ENCODE results near the gene NTM.

NTM gene

DNA sequence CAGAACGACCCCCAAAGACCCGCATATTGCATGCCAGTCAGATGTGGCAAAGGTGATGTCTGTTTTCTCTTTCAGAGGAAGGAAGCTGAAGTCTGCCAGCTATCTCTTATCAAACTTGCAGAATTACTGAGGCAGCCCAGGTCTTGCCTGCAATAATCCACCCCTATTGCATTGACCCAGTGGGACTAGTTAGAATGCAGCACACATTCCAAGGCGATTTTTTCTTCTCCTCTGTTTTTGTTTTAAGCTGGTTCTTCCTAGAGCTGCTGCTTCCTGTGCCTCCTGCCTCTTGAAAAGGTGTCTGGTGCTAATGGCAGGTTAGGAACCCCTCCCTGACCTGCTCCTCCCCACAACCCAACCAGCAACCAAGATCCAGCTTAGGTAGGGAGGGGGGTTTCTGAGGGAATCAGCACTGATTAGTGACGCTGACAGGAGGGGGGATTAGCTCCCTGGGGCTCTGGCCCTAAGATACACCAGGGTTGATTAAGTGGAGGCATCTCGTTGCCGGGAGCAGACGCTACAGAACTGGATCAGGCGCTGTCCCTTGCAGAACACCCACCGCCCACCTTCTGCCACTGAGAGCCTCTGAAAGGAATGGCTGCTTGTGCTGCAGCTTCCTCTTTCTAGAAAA, 2.8 kb downstream of the NTM start:
- no peak for DNase-seq

DNA sequence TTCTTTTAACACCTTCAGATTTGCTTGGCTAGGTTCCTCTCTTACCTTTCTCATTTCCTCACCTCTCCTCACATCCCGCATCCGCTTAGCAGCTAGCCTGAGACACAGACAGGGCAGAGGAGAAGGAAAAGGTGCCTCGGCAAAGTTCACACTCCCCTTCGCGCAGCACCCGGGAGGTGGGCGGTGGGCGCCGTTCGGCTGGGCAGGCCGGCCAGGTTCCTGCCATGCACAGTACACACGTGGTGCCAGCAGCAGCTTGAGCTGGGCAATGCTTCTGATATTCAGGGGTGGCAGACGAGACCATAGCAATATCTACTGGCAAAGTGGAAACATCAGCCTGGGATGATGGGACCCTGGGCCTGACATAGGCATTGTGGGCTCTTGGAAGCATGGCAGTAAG, 3.3 kb downstream of the NTM start:
- no peak for DNase-seq

DNA sequence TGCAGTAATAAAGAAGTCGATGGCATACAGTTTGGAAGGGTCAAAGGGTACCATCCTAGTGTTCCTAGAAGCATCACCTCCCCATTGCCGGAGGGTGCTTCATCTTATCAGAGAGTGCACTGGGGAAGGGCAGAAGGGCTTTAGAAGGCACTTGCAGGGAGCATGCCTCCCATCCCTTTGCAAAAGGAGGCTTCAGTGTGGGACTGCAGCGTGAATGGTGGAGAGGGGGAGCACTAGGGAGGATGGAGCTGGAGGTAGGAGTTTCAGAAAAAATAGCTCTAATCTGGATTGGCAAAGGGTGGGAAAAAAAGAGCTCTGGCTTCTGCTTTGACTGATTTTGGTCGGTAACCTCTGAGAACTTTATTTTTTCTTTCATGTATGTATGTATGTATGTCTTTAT, 5.0 kb downstream of the NTM start:
- DNase-seq = no peak

DNA sequence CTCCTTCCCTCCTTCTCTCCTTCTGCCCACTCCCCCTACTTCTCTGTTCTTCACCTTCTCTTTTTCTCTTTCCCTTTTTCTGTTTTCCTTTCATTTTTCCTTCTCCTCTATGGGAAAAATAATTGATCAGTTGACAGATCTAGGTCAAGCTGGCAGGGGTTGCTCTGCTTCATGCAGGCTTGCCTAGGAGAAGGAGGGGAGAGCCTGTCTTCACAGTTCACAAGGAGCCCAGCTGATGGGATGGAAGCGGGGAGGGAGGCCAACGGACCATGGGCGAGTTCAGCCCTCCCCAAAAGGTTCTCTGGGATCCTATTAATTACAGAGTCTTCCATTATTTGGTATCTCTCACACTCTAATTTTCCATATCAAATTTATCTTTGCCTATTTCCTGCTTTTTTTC, 5.5 kb downstream of the NTM start:
- peak in 3 of 56 donors; percentile 12 to 22 (median 14) for DNase-seq

DNA sequence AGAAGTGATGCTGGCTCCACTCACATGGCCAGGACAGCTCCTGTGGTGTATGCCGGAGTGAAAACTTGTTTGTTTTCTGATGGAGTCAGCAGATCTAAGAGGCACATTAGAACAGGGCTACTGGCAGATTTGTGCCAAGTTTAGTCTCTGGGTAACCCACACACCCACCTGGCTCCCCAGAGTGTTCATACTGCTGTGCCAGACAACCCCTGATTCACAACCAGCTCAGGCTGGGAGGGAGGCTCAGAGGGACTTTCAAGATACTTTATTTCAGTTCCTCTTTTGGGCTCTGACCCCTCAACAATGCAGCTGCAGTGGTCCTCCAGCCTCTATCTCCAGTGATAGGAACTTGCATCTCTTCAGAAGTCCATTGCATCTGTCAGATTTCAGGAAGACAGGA, 8.5 kb downstream of the NTM start:
- no peak for DNase-seq

DNA sequence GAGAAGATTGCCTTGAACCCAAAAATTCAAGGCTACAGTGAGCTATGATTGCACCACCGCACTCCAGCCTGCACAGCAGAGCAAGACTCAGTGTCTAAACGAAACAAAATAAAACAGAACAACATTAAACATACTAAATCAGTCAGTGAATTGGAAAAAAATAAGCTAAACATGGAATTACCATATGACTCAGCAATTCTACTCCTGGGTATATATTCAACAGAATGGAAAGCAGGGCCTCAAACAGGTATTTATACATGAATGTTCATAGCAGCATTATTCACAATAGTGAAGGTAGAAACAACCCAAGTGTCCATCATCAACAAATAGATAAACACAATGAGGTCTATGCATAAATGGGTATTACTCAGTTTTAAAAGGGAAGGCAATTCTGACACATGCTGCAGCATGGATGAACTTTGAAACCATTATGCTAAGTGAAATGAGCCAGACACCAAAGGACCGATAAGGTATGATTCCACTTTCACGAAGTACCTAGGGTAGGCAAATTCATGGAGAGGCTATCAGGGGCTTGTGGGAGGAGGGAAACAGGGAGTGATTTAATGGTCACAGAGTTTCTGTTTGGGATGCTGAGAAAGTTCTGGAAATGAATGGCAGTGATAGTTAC, 15.5 kb downstream of the NTM start:
- no peak for DNase-seq

DNA sequence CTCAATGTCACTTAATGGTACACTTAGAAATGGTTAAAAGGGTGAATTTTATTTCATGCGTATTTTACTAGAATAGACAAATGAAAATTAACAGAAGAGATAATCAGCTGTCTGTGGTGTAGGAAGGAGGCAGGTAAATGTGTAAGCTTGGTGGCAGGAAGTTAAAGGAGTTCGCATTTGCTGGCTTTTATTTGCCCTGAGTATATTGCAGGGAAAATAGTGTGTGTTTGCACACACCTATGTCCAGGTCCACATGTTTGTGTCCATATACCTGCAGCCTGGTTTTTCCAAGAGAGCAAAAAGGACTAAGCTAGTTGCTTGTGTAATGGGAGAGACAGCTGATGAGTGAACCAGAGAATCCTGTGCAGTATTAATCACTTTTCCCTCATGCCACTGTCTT, 16.0 kb downstream of the NTM start:
- no peak for DNase-seq

DNA sequence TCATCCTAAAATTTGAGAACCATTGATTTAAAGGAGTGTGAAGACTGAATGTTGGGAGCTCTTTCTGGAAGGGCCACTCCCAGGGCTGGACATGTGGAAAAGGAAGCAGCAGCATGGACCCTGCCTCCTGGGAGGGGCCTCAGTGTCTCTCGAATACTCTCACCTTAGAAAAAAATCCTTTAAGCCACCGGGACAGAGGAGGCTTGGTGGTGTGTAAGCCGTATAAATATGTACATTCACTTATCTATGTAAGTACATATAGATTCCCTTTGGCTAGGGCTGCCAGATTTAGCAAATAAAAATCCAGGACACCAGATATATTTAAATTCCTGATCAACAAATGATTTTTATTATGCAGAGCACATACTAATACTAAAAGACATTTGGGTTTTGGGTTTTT, 17.6 kb downstream of the NTM start:
- no peak for DNase-seq

DNA sequence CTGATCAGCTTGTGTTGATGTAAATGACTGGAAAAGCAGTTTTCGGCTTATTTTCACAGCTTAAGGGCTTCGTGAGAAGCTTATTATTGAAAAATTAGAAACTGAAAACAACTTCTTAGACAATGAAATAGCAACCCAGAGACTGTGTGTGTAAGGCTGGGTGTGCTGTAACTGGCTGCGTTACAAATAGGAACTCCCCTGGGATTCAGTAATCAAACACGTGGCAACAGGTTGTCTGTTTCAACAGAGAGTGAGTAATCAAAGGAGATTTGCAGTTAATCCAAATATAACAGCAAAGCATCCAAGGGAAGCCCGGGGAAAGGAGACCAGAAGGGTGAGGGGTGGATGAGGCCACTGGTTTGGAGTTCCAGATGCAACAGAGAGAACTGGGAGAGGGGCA, 19.2 kb downstream of the NTM start:
- no peak for DNase-seq

DNA sequence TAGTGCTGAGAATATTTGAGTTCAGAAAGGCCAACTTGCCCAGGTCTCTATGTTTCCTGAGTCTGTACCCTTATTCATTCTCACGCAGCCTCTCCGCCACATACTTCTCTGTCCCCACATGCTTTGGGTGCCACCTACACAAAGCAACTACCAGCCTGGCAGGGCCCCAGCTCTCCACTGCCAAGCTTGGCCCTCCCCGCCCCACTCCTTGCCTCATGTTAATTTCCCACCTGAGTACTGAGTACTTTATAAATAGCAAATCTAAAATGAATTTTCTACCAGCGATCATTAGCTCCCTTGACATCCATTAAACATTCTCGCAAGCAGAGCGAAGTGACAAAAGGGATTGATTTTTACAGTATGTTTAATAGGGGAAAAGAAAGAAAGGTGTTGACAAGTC, 20.8 kb downstream of the NTM start:
- no peak for DNase-seq

DNA sequence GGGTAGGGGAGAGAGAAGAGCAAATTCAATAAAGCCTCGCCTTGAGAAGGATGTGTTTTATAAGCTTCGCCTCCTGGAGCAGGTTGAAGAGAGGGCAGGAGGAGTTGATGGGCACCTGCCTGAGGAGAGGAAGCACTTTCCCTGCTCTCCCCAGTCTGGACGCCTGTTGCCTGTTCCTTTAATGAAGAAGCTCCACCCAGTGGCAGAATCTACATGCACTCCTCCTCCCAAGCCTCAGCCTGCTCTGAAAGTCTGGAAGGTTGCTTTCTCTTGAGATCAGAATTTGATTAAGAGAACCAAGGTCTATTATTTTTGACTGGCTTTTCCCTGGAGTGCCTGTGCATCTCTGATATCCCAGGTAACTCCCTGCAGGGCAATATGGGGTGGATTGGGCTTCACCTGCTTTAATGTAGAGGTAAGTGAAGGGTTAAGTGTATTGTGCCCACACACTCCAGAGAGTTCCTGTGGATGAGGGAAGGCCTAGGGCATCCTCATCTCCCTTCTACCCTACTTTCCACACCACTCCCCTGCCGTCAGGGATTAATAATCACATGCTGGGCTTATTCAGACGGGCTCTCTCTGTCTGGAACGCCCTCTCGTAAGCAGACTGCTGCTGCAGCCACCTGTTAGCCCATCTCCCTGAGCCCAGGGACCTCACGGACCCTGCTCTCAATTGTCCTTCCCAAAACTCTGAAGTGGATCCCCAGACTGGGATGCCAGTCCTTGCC, 22.3 kb downstream of the NTM start:
- DNase-seq = peak in 3 of 56 donors; percentile 7 to 33 (median 27)

DNA sequence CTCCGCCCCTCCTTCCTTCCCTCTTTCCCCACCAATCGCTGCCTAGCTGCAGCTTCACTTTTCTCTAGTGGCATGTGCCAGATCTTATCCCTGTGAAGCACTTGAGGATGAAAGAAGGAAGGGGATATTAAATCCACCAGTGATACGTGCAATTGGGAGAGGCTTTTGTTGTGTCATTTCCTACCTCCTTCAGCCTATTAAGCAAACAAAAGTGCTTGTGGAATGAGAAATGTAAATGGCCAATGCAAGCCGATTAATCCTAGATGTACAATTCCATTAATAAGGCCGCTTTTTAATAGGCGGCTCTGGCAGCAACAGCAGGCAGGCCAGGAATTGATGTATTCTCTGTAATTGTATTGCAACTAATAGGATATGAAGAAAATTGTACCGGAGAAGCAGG, 23.3 kb downstream of the NTM start:
- no peak for DNase-seq

DNA sequence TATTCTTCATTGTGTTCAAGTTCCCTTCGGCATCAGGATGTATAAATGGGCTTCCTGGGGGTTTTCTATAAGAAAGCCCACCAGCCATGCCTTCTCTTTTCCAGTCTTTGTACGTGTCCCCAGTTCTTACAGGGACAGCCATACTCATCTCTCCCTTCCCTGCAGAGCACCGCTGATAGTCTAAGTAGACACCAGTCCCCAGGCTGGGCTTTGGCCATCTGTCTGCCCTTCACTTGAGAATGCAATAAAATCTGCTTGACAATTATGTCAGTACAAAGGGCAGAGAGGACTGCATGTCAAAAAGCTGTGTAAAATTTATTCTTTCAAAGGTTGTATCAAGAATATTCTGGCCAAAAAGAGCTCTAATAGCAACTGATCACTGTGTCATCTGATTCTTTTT, 27.3 kb downstream of the NTM start:
- no peak for DNase-seq

DNA sequence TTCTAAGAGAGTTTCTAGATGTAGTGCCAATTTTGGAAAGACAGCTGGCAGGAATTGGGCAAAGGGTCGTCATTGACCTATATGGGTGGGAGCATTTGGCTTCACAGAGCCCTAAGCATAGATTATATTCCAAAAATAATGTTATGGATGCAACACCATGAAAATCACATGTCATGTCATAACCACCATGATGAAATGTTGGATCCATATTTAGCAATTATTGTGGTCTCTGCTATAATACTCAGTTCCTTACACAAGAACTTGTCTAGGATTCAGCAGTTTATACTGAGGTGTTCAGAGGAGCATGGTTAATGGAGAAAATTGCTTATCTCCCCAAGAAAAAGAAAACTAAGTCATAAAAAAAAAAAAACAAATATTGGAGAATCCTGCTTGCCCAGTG, 31.6 kb downstream of the NTM start:
- DNase-seq = no peak

DNA sequence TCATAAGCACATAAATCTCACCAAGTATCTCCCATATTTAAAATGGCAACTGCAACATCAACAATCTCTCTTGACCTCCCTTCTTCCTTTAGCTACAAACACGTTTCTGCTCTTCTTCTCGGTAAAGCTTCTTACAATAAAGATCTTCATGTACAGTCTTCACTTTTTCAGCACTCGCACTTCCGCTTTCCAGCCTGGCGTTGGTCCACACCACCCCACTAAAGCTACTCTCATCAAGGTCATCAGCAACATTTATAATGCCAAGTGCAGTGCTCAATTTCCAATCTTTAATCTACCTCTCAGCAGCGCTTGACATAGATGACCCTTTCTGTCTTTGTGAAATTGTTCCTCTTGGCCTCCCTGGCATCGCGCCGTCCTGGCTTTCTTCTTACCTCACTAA, 33.6 kb downstream of the NTM start:
- DNase-seq = no peak

DNA sequence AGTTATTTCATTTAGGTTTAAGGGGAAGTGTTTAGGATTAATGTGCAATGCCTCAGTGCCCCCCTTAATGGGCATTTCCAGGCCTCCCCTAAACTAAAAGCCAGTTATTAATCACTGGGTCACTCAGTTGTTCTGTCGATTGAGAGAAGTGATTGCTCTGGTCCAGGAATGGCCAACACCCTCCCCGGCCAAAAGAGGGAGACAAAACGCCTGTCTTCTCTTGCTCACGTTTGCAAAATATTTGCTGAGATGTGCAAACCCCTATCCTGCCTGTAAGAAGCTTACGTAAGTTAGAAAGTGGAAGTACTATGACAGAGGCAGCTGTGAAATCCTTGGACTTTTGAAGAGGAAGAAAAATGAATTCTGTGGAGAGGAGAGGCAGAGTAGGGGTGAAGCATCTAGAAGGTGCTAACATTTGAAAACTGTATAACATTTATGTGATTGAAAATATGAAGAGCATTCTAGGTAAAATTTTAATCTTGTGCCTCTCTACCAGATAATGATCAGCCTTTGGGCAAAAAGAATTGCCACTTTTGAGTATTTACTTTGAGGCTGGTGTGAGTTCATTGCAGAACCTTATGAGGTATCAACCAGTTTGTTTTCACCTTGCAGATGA, 37.7 kb downstream of the NTM start:
- peak in 11 of 56 donors; percentile 10 to 56 (median 22) for DNase-seq

DNA sequence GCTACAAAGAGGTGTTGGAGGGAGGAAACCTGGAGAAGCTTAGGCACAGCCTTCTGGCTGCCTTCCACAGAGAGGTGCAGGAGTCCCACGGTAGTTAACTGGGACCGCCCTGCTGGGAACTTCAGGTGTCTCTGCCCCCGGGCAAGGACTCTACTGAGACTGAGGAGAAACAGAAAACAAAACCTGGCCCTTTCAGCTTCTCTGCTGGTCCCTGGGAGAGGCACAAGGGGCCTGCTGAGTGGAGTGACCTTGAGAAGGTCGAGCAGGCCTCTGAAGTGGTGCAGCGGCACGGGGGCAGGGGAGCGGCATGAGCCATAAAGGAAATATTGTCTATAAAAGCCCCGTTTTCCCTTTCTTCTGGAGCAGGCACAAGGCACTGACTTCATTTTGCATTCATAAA, 38.9 kb downstream of the NTM start:
- DNase-seq = no peak

DNA sequence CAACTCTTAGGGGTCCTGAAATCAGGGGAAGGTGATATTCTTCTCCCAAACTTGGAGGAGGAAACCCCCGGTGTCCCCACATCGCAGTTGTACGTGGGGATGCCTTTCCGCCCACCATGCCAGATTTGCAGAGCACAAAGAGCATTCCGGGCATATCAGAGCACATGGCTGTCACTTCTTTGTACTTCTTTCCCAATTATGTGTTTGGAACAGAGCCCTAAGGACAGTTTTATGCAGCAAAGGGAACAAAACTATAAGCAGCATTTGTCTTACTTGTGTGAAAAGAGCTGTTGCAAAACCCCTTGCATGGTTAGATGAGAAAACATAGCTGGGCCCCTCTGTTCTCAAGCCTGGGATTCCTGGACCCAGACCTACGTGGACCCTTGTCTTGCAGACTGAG, 41.2 kb downstream of the NTM start:
- DNase-seq = no peak

DNA sequence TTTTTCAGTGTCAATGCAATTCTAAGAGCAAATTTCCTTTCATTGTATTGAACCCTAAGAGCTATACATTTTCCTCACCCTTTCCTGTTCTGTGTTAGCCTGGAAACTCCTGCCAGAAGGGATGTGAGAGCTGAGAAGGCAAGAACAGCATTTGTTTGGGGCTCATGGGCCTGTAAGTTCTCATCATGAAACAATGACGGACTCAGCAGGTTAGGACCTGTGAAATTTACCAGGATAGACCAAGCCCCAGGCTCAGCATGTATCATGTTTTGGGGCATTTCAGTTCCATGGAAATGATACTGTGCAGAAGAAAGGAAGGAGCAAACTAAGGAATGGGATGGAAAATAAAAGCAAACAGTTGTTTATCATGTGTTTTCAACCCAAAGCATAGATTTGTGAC, 41.6 kb downstream of the NTM start:
- DNase-seq = no peak

DNA sequence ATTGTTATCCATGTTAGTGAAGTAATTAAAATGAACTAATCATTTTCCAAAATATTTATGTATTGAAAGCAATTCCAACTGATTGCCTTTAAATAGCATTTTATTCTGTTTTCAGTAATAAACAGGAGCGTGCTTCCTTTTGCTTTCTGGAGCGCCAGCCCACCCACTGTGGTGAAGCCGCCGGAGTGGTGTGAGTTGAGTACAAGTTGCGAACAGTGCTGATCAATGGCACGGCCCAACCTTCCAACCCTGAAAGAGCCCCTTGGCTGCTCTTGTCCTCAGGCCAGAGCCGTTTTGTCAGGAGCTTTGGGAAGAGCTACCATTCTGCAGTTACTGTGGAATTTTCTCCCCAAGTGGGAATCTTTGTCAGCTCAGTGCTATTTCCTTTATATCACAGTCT, 42.8 kb downstream of the NTM start:
- DNase-seq = no peak

DNA sequence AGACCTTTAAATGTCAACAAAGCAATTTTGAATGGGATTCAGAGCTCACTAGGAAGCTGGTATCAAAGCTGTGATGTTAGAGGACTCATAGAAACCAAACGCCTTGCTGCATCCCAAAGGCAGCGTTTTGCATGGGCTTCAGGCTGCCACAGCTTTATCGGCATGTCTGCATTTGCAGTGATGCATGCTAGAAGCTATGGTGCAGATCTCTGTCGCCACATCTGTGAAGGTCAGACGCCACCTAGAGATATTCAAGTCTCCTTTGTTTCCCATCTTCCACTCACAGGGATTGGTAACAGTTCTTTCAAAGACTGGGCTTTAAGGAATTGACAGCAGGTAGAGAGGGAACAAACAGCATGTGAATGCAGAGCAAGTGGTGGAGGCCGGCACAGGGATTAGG, 47.8 kb downstream of the NTM start:
- DNase-seq = no peak

DNA sequence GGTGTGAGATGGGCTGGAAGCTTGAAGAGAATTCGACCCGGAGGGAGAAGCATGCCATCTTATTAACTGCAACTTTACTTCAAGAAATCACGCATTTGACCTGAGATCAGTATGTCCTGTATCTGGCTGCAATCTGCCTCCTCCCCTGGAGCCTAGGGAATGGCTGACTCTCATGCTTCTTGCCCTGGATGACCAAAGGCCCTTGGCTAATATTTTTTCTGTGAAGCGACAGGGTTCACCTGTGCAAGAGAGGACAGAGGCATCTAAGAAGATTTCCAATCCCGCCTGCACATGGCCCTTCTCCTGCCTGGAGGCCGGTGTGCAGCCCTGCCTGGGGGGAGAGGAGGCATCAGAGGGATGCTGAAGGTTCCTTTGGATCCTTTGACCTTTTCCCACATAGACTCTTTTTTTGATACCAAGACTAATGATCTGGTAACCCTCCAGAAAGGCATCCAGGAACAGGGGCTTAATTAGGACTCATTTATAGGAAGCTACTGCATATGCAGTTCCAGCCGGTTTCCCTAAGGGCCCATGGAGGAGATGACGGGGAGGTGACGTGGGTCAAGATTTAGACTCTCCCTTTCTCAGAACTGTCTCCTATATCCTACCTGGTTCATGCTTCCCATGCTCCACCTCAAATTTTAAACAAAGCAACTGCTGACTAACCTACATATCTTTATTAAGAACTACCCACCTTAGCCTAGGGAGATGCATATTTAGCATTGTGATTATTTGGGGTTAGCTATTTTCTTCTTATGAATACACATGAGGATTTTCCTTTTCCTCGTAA, 50.8 kb downstream of the NTM start:
- no peak for DNase-seq

Data from amygdala (tissue), 56 donors.